H1 (cell line): ENCODE measurements around the gene SH3RF2. TPM values are rescaled to one million over a fixed set of nuclear protein-coding genes. Genes with fewer than 3 reads are reported as not detected.

Experiments
- CTCF ChIA-PET: fragments of 300-600 bp; sonication (Branson Sonifier 250); formaldehyde crosslinking; loops from one replicate; lab custom pipeline; 2021; ENCODE audit not compliant: partially characterized antibody; lab: Charles Lee
- POLR2A ChIA-PET: fragments of 300-600 bp; sonication (Branson Sonifier 250); formaldehyde crosslinking; loops from one replicate; lab custom pipeline; 2021; ENCODE audit warnings: inconsistent platforms; ENCODE audit not compliant: partially characterized antibody; lab: Charles Lee
- DNase-seq, 2 experiments: peaks; one replicate each; pipeline versions ENCODE4 v3.0.0 to v3.0.0-alpha.2; 2010 to 2022; ENCODE audit warnings: low spot score in 2 of 2, low read depth in 1 of 2, mixed read lengths in 1 of 2
- FAIRE-seq: peaks from 2 replicates; lab custom pipeline; 2011; peaks lifted over from hg19 to GRCh38; lab: Jason Lieb, UNC
- H2AFZ ChIP-seq: 2 replicates; pipeline ENCODE4 v1.8.1; 2012; ENCODE audit warnings: low read length, inconsistent platforms
- H2AK5ac ChIP-seq: 2 replicates; pipeline ENCODE4 v1.6.1; 2013; ENCODE audit warnings: low read depth, low read length
- H2BK120ac ChIP-seq: replicated peaks from 2 replicates; pipeline ENCODE3; 2013; ENCODE audit warnings: low read depth, low read length, inconsistent platforms
- H2BK12ac ChIP-seq: 2 replicates; pipeline ENCODE4 v1.6.1; 2013; ENCODE audit warnings: low read depth, low read length
- H2BK15ac ChIP-seq: 2 replicates; pipeline ENCODE4 v1.6.1; 2013; ENCODE audit warnings: low read length
- H2BK20ac ChIP-seq: 2 replicates; pipeline ENCODE4 v1.6.1; 2013; ENCODE audit warnings: low read length
- H2BK5ac ChIP-seq: 2 replicates; pipeline ENCODE4 v1.6.1; 2013; ENCODE audit warnings: low read depth, low read length
- H3K14ac ChIP-seq: 2 replicates; pipeline ENCODE4 v1.6.1; 2013; ENCODE audit warnings: inconsistent platforms; ENCODE audit not compliant: insufficient read length
- H3K18ac ChIP-seq: 2 replicates; pipeline ENCODE4 v1.6.1; 2013; ENCODE audit warnings: low read length; ENCODE audit errors: extremely low read depth
- H3K23ac ChIP-seq: 2 replicates; pipeline ENCODE4 v1.6.1; 2013; ENCODE audit warnings: inconsistent platforms; ENCODE audit not compliant: insufficient read length
- H3K23me2 ChIP-seq: 2 replicates; pipeline ENCODE4 v1.6.1; 2013; ENCODE audit warnings: low read depth, low read length
- H3K27ac ChIP-seq: 2 replicates; pipeline ENCODE4 v1.6.1; 2011; ENCODE audit warnings: low read depth, low read length, inconsistent platforms
- H3K27me3 ChIP-seq, 4 experiments: replicated peaks in 1 of 4; 1 replicate in 1 of 4; 2 replicates in 3 of 4; pipeline versions ENCODE4 v1.6.1 to v1.8.1; 2011 to 2013; ENCODE audit warnings: low read length in 3 of 4, mild to moderate bottlenecking in 3 of 4, inconsistent platforms in 2 of 4, mixed read lengths in 2 of 4, moderate library complexity in 1 of 4; ENCODE audit not compliant: control insufficient read depth in 3 of 4, insufficient read depth in 3 of 4; ENCODE audit errors: extremely low read depth in 1 of 4
- H3K36me3 ChIP-seq, 4 experiments: 2 replicates each; pipeline versions ENCODE4 v1.6.1 to v1.8.1; 2011 to 2013; ENCODE audit warnings: mild to moderate bottlenecking in 4 of 4, low read length in 3 of 4, moderate library complexity in 2 of 4, control low read depth in 1 of 4, inconsistent platforms in 1 of 4; ENCODE audit not compliant: insufficient read depth in 4 of 4, control insufficient read depth in 2 of 4
- H3K4ac ChIP-seq: replicated peaks from 2 replicates; pipeline ENCODE3; 2013; ENCODE audit warnings: low read length, low read depth, mixed read lengths, inconsistent platforms; ENCODE audit not compliant: insufficient read length
- H3K4me1 ChIP-seq, 4 experiments: replicated peaks in 1 of 4; 1 replicate in 1 of 4; 2 replicates in 3 of 4; pipeline versions ENCODE4 v1.6.1 to v1.8.1; 2011 to 2013; ENCODE audit warnings: low read length in 3 of 4, inconsistent platforms in 2 of 4, mixed read lengths in 1 of 4; ENCODE audit not compliant: insufficient read depth in 4 of 4, control insufficient read depth in 3 of 4
- H3K4me2 ChIP-seq, 2 experiments: 2 replicates each; pipeline versions ENCODE4 v1.6.1 to v1.8.1; 2011 to 2013; ENCODE audit warnings: low read depth in 2 of 2, low read length in 2 of 2, control low read depth in 1 of 2, inconsistent platforms in 1 of 2, mild to moderate bottlenecking in 1 of 2; ENCODE audit not compliant: insufficient read depth in 1 of 2
- H3K4me3 ChIP-seq, 4 experiments: fragments of 200-600, 300-600 bp in 1 of 4; sonication (generic), shearing (Covaris generic), sonication (Bioruptor Twin) in 1 of 4; 2 replicates each; pipeline versions ENCODE4 v1.5.1 to v1.8.1; 2011 to 2016; ENCODE audit warnings: low read length in 4 of 4, low read depth in 3 of 4, control low read depth in 2 of 4, inconsistent platforms in 2 of 4, mild to moderate bottlenecking in 2 of 4, mixed read lengths in 1 of 4, moderate library complexity in 1 of 4; ENCODE audit not compliant: insufficient read depth in 2 of 4; ENCODE audit errors: extremely low read depth in 1 of 4
- H3K56ac ChIP-seq: replicated peaks from 2 replicates; pipeline ENCODE3; 2013; ENCODE audit warnings: low read depth, mild to moderate bottlenecking, mixed read lengths, low read length, inconsistent platforms; ENCODE audit not compliant: insufficient read length
- H3K79me1 ChIP-seq: 2 replicates; pipeline ENCODE4 v1.6.1; 2013; ENCODE audit warnings: low read depth, low read length, control low read depth
- H3K79me2 ChIP-seq, 2 experiments: 2 replicates each; pipeline versions ENCODE4 v1.6.1 to v1.8.1; 2012 to 2013; ENCODE audit warnings: low read length in 2 of 2, mild to moderate bottlenecking in 2 of 2, inconsistent platforms in 1 of 2; ENCODE audit not compliant: insufficient read depth in 2 of 2, control insufficient read depth in 1 of 2
- H3K9ac ChIP-seq, 4 experiments: replicated peaks in 1 of 4; 1 replicate in 1 of 4; 2 replicates in 3 of 4; pipeline versions ENCODE4 v1.6.1 to v1.8.1; 2011 to 2013; ENCODE audit warnings: low read depth in 3 of 4, low read length in 3 of 4, control low read depth in 2 of 4, mild to moderate bottlenecking in 2 of 4, moderate library complexity in 2 of 4, inconsistent platforms in 1 of 4; ENCODE audit errors: extremely low read depth in 1 of 4
- H3K9me3 ChIP-seq, 2 experiments: 2 replicates each; pipeline versions ENCODE4 v1.6.1 to v1.8.1; 2012 to 2013; ENCODE audit warnings: mild to moderate bottlenecking in 2 of 2, moderate library complexity in 2 of 2, control low read depth in 1 of 2, inconsistent platforms in 1 of 2, low read depth in 1 of 2, low read length in 1 of 2, mixed read lengths in 1 of 2; ENCODE audit not compliant: insufficient read depth in 2 of 2
- H4K20me1 ChIP-seq, 2 experiments: replicated peaks in 1 of 2; 2 replicates each; pipeline versions ENCODE3 to v1.8.1; 2011 to 2013; ENCODE audit warnings: inconsistent platforms in 2 of 2, low read length in 2 of 2, mild to moderate bottlenecking in 1 of 2; ENCODE audit not compliant: insufficient read depth in 2 of 2, control insufficient read depth in 1 of 2
- H4K5ac ChIP-seq: 2 replicates; pipeline ENCODE4 v1.6.1; 2013; ENCODE audit warnings: low read length, low read depth, mixed read lengths, inconsistent platforms; ENCODE audit not compliant: insufficient read length
- H4K8ac ChIP-seq: 2 replicates; pipeline ENCODE4 v1.8.0; 2013; ENCODE audit warnings: mild to moderate bottlenecking, moderate library complexity, low read length, inconsistent platforms; ENCODE audit not compliant: insufficient read depth; ENCODE audit errors: extremely low read depth
- H4K91ac ChIP-seq: replicated peaks from 2 replicates; pipeline ENCODE3; 2013; ENCODE audit warnings: low read length, mixed read lengths, inconsistent platforms; ENCODE audit not compliant: insufficient read length
- ASH2L ChIP-seq: fragments of 200-600, 300-600 bp; sonication (generic); IDR thresholded peaks from one replicate; pipeline ENCODE4 v1.7.1; 2017; ENCODE audit warnings: low read length
- BACH1 ChIP-seq: IDR thresholded peaks from 2 replicates; pipeline ENCODE4 v1.6.1; 2012; ENCODE audit warnings: low read length, improper control_type of control experiment
- BCL11A ChIP-seq, 2 experiments: IDR thresholded peaks; one replicate each; pipeline ENCODE4 v1.6.1; 2011; ENCODE audit warnings: low read depth in 2 of 2, low read length in 2 of 2, mild to moderate bottlenecking in 2 of 2
- JUN ChIP-seq: IDR thresholded peaks from 2 replicates; pipeline ENCODE4 v1.6.1; 2011; ENCODE audit warnings: low read depth, mild to moderate bottlenecking, improper control_type of control experiment, low read length
- MAX ChIP-seq: IDR thresholded peaks from 2 replicates; pipeline ENCODE4 v1.6.1; 2012; ENCODE audit warnings: inconsistent platforms
- SIN3A ChIP-seq, 2 experiments: IDR thresholded peaks in 1 of 2; conservative IDR thresholded peaks in 1 of 2; 2 replicates each; pipeline ENCODE4 v1.6.1; 2011 to 2012; ENCODE audit warnings: low read length in 2 of 2, improper control_type of control experiment in 1 of 2, low read depth in 1 of 2, mild to moderate bottlenecking in 1 of 2
- SP2 ChIP-seq: IDR thresholded peaks from 2 replicates; pipeline ENCODE4 v1.6.1; 2012; ENCODE audit warnings: mild to moderate bottlenecking, low read length, inconsistent platforms
- SP4 ChIP-seq: IDR thresholded peaks from 2 replicates; pipeline ENCODE4 v1.6.1; 2012; ENCODE audit warnings: low read length, inconsistent platforms
- TAF7 ChIP-seq: optimal IDR thresholded peaks from 2 replicates; pipeline ENCODE3; 2011; ENCODE audit warnings: low read depth, mild to moderate bottlenecking, inconsistent platforms, low read length, moderate library complexity, borderline replicate concordance
- polyA plus RNA-seq, 7 experiments: library from polyadenylated mRNA; depleted of rRNA in 3 of 7; stranded (reverse) in 5 of 7; unstranded in 2 of 7; fragments of >200 nt in 5 of 7; fragments of 200-250 nt in 2 of 7; gene quantifications; 1 replicate in 5 of 7; 2 replicates in 1 of 7; 4 replicates in 1 of 7; pipeline versions ENCODE4 v1.2.1 to v1.2.3, GENCODE V29; 2011 to 2013; ENCODE audit warnings: missing spikeins in 2 of 7, mixed read lengths in 2 of 7
- total RNA-seq: library from RNA; stranded (reverse); fragmentation: NEBNext Ultra II Directional; extraction: Animal tissue kit (Norgen Biotek cat#: 25700); gene quantifications from 2 replicates; pipeline ENCODE4 v1.2.1, GENCODE V29; 2021
- TF ChIP-seq, protein P1 (sequence below): IDR thresholded peaks from 2 replicates; pipeline ENCODE4 v1.6.1; 2011; ENCODE audit warnings: low read depth, mild to moderate bottlenecking, low read length; ENCODE audit not compliant: insufficient read depth

The SH3RF2 gene
- total and polyA plus RNA-seq, 2 of the 8 experiments (the other 6 are each of a cell fraction or from before 2014, with no cell fraction given): 0.80 to 0.95 TPM

DNA sequence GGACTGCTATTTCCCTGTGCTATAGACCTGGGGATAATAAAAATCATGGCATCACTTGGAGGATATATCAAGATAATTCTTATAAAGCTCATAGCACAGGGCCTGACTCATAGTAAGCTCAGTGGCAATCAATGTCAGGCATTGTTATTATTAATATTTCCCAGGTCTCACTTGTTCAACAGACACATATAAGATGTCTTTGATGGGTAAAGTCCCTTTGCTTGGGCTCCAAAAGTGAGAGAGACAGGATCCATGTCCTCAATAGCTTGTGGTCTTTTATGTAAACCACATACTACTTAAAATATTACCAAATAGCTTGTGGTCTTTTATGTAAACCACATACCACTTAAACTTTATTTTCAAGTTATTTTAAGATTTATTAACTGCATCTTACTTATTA, 11.2 kb downstream of the SH3RF2 start:
- Histone ChIP-seq H2BK120ac (no peak overlapping the region), H3K4ac (no peak overlapping the region), H3K4me2 (no peak overlapping the region), H3K36me3 (no peaks in the 10 kb centered on the region), H3K9ac (no peak overlapping the region), H3K4me1 (peaks cover 0 to 7% (median 4%) of the 10 kb centered on the region in 4 experiments; a peak in 4 of 7 replicates), H3K4me3 (no peak overlapping the region), H2BK15ac (no peak overlapping the region), H4K20me1 (no peaks in the 10 kb centered on the region), H3K14ac (no peak overlapping the region), H3K27ac (no peak overlapping the region), H3K23ac (no peak overlapping the region), H2BK20ac (no peak overlapping the region), H3K79me1 (no peaks in the 10 kb centered on the region), H2AK5ac (no peak overlapping the region), H3K27me3 (no peaks in the 10 kb centered on the region), H2BK5ac (no peak overlapping the region), H3K23me2 (no peaks in the 10 kb centered on the region), H3K9me3 (no peaks in the 10 kb centered on the region), H3K56ac (no peak overlapping the region), H3K79me2 (no peaks in the 10 kb centered on the region), H4K91ac (no peak overlapping the region), H4K8ac (no peak overlapping the region), H2AFZ (no peak overlapping the region), H4K5ac (no peak overlapping the region), H3K18ac (no peak overlapping the region), H2BK12ac (no peak overlapping the region)
- ChIA-PET CTCF (interaction anchor here (0.8 to 4.3 kb wide), 2 partner anchors 39 to 93 kb away, joined by 4 to 18 read pairs; no protein-coding TSS in a partner anchor), POLR2A (no interaction called here)
- DNase-seq (no peak), FAIRE-seq (no peak)
- TF ChIP-seq ASH2L (no peak), TAF7 (no peak), MAX (no peak), SP2 (no peak), SP4 (no peak), JUN (no peak), SIN3A (conservative IDR thresholded peaks at IDR 0.05 in 1 of 2, IDR thresholded peaks at IDR 0.05 in 1 of 2; ENCODE audit: low read depth in 1 of 2, low read length in 2 of 2) (no peak), BCL11A (IDR thresholded peaks at IDR 0.05; ENCODE audit: low read depth in 2 of 2, low read length in 2 of 2) (no peak), BACH1 (no peak)
- TF ChIP-seq, protein P1, sequence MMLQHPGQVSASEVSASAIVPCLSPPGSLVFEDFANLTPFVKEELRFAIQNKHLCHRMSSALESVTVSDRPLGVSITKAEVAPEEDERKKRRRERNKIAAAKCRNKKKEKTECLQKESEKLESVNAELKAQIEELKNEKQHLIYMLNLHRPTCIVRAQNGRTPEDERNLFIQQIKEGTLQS: no peak
